Neutrophil (primary cell): ENCODE results near the gene CPLANE1.

ENCODE experiments used
- H3K27ac ChIP-seq: fragments of 200-600 bp; sonication (generic); 2 replicates; pipeline ENCODE4 v1.5.1; 2016; ENCODE audit warnings: mild to moderate bottlenecking, moderate library complexity
- H3K27me3 ChIP-seq: fragments of 200-600 bp; sonication (generic); 2 replicates; pipeline ENCODE4 v1.6.0; 2016; ENCODE audit warnings: mild to moderate bottlenecking
- H3K36me3 ChIP-seq: fragments of 200-600 bp; sonication (generic); 2 replicates; pipeline ENCODE4 v1.5.1; 2017
- H3K4me1 ChIP-seq, 2 experiments: fragments of 200-600 bp in 1 of 2; sonication (generic) in 1 of 2; 1 replicate in 1 of 2; 2 replicates in 1 of 2; pipeline versions ENCODE4 v1.5.1 to v1.6.1; 2013 to 2016; ENCODE audit warnings: low read depth in 1 of 2, low read length in 1 of 2, mild to moderate bottlenecking in 1 of 2, moderate library complexity in 1 of 2; ENCODE audit not compliant: control insufficient read depth in 1 of 2, insufficient read depth in 1 of 2
- H3K4me3 ChIP-seq, 2 experiments: fragments of 200-600 bp in 1 of 2; sonication (generic) in 1 of 2; 1 replicate in 1 of 2; 2 replicates in 1 of 2; pipeline ENCODE4 v1.5.1; 2013 to 2016; ENCODE audit warnings: low read depth in 1 of 2, low read length in 1 of 2, mild to moderate bottlenecking in 1 of 2, moderate library complexity in 1 of 2
- H3K9me3 ChIP-seq: fragments of 200-600 bp; sonication (generic); 2 replicates; pipeline ENCODE4 v1.5.1; 2016
- CTCF ChIP-seq: fragments of 200-600 bp; sonication (generic); IDR thresholded peaks from 2 replicates; pipeline ENCODE4 v1.5.1; 2016; ENCODE audit warnings: antibody characterized with exemption

CPLANE1 gene

DNA sequence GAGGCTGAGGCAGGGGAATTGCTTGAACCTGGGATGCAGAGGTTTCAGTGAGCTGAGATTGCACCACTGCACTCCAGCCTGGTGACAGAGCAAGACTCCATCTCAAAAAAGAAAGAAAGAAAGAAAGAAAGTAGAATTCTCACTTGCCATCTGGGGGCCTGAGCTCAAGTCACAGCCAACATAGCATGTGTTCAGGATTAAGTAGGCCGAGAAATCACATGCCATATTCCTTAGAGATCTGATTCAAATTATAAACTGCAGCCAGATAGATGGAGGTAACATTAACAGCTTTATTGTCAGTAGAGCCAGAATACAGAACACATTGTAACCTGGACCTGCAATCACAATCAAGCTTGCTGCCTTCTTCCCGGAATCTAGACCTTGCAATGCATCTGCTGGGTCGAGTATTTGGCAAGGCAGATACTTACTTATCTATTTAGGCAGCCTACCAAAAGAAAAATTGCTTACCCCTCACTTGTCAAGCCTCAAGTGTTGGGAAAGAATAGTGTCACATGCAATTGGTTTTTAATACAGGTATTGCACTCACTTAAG lies 173.7 kb downstream of the CPLANE1 start:
- H3K9me3 ChIP-seq = no peaks in the 10 kb centered on the region
- no peaks in the 10 kb centered on the region for H3K36me3 ChIP-seq
- TF ChIP-seq CTCF = no peak
- H3K27ac ChIP-seq = no peak overlapping the region
- H3K4me1 ChIP-seq = no peaks in the 10 kb centered on the region
- H3K4me3 ChIP-seq = no peak overlapping the region
- H3K27me3 ChIP-seq = peaks cover 7% of the 10 kb centered on the region

DNA sequence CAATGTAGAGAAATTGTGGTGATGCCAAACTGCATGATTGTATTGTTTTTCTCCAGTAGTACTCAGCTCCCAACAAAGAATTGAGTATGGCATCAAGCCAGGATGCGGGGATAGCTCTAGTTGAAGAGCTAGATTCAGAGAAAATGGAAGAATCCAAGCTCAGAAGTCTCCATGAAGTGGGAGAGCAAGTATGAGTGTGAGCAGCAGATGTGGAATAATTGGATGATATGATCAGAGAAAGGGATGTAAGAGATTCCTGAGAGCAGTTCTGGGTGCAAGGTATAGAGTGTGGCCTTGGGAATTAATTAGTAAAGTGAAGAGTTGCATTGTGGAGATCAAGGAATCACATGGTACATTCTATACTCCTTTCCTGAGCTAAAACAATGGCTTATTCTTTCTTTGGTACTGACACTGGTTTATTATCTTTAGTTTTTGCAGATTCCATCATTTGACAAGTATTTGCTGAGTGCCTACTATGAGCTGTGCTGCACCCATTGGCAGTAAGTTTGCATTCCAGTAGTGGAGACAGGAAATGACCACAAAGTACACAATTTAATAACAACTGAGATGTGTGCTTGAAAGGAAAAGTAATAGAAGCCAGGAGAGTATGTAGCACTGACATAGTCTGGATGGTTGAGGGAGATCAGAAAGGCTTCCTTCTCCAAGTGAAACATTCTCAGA lies 177.1 kb downstream of the CPLANE1 start:
- H3K9me3 ChIP-seq = no peaks in the 10 kb centered on the region
- H3K36me3 ChIP-seq = peaks cover 7% of the 10 kb centered on the region
- H3K4me1 ChIP-seq = no peaks in the 10 kb centered on the region
- no peak overlapping the region for H3K27ac ChIP-seq
- no peak overlapping the region for H3K4me3 ChIP-seq
- peaks cover 7% of the 10 kb centered on the region for H3K27me3 ChIP-seq
- TF ChIP-seq CTCF = no peak

DNA sequence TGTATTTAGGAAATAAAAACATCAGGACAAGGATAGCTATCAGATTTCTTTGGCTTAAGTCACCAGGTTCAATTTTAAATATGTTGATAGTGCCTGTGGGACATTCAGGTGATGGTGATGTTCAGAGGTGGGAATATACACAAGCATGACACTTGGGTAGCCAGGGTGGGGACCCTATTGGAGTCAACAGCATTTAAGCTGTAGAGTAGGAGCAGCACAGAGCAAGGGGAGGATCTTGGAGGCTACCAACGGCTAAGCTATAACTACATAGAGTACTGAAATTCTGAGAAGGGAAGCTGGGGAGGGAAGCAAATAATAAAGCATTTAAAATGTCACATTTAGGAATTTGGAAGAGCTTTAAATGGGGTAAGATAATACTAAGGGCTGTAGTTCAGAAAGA lies 177.7 kb downstream of the CPLANE1 start:
- no peaks in the 10 kb centered on the region for H3K9me3 ChIP-seq
- no peak overlapping the region for H3K4me3 ChIP-seq
- peaks cover 7% of the 10 kb centered on the region for H3K27me3 ChIP-seq
- no peak for TF ChIP-seq CTCF
- H3K36me3 ChIP-seq = peaks cover 11% of the 10 kb centered on the region
- H3K4me1 ChIP-seq = no peaks in the 10 kb centered on the region
- H3K27ac ChIP-seq = no peak overlapping the region

DNA sequence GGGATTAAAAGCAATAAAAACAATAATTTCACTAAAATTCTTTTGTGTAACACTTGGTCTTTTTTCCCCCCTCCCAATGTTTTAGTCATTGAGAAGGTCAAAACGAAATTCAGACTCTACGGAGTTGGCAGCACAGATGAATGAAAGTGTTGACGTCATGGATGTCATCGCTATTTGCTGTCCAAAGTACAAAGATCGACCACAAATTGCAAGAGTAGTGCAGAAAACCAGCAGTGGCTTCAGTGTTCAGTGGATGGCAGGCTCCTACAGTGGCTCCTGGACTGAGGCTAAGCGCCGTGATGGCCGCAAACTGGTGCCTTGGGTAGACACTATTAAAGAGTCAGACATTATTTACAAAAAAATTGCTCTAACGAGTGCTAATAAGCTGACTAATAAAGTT lies 184.7 kb downstream of the CPLANE1 start:
- no peak overlapping the region for H3K4me3 ChIP-seq
- H3K4me1 ChIP-seq = no peaks in the 10 kb centered on the region
- no peak for TF ChIP-seq CTCF
- H3K27ac ChIP-seq = no peak overlapping the region
- H3K27me3 ChIP-seq = no peaks in the 10 kb centered on the region
- H3K9me3 ChIP-seq = no peaks in the 10 kb centered on the region
- H3K36me3 ChIP-seq = peaks cover 82% of the 10 kb centered on the region

- Histone ChIP-seq H3K27ac (no peak overlapping the region), H3K36me3 (peaks cover 89% of the 10 kb centered on the region), H3K27me3 (no peaks in the 10 kb centered on the region), H3K4me1 (no peaks in the 10 kb centered on the region), H3K9me3 (no peaks in the 10 kb centered on the region), H3K4me3 (no peak overlapping the region)
- no peak for TF ChIP-seq CTCF
These were observed 185.4 kb downstream of the CPLANE1 start for GRCh38 chr5:37063739-37064138.
